ENCODE measurements around the gene SLC2A10. TPM values are rescaled to one million over a fixed set of nuclear protein-coding genes. Genes with fewer than 3 reads are reported as not detected.

Gene SLC2A10
- total RNA-seq, 1 donor from 2014 or later, result 1.9 TPM

DNA sequence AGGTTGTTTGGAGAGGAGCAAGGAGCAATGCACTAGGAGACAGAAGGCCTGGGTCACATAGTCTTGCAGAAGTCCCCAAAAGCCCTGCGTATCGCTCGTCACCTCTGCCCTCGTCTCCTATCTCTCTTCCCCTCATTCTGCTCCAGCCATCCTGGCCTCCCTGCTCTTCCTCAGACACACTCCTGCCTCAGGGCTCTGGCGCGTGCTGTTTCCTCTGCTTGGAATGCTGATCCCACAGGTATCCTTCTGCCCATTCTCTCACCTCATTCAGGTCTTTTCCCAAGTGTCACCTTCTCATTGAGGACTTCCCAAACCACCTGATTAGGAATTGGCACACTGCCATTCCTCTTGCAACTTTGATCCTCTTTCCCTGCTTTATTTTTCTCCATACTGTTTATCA, 9.0 kb upstream of the SLC2A10 start:
- ATAC-seq (no peak), DNase-seq (no peak)
- intact Hi-C loops (cut with micrococcal nuclease), result no loop called here

DNA sequence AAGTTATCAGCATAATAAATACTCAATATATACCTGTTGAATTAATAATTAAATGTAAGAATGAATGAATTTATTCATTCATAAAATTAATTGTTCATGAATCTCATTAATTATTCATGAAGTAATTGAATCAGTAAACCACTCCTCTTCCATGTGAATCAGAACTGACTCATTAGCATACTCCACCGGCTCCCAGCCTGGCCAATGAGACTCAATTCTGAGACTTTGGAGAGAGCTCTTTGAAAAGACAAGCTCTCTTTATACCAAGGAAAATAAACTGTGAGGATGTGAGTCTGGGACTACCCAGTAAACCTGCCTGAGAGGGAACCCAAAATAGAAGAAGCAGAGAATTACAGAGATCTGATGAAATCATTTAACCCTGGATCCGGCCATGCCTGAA, 8.4 kb upstream of the SLC2A10 start:
- intact Hi-C loops (cut with micrococcal nuclease), result no loop called here
- ATAC-seq (no peak), DNase-seq (no peak)

DNA sequence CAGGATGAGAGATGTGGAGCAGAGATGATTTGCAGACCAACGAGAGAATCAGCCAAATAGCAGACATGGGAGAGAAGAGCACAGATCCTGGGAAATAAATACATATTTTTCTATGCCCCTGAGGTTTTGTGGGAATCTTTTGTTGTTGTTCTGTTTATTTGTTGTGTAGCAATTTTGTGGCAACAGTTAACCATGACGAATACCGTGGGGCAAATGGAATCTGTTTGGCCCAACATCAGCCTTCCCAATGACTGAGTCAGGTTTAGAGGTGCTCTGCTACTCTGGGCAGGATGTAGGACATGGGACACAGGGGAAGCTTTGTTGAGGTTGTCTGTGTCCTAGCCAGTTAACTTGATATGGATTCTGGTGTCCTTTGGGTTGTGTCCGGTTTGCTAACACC, 7.9 kb upstream of the SLC2A10 start:
- intact Hi-C loops (cut with micrococcal nuclease), result no loop called here
- DNase-seq, result no peak
- ATAC-seq, result no peak

GRCh38 chr20:46701986-46702385, 7.5 kb upstream of the SLC2A10 start:
- intact Hi-C loops (cut with micrococcal nuclease), result no loop called here
- no peak for ATAC-seq
- no peak for DNase-seq

DNA sequence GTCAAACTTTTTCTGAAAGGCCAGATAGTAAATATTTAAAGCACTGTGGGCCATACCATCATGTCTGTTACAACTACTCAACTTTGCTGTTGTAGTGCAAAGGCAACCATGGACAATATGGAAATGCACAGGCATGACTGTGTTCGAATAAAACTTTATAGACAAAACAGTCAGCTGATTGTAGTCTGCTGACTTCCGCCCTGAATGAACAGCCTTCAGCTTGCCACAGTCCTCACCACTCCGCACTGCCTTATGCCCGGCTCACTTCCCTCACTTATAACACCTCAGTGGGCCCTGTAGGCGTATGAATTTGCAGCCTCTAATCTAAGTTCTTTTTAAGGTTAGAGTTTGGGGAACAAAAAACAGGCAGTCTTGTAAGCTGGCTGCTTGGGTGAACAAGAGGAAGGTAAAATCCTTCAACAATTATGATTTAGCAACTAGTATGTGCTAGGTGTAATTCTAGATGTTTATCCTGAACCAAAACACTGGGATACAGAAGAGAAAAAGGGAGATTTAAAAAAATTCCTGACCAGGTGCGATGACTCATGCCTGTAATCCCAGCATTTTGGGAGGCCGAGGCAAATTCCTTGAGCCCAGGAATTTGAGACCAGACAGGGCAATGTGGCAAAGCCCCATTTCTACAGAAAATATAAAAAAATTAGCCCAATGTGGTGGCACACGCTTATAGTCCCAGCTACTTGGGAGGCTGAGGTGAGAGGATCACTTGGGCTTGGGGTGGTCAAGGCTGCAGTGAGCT, 6.8 kb upstream of the SLC2A10 start:
- intact Hi-C loops (cut with micrococcal nuclease), result no loop called here
- no peak for DNase-seq
- ATAC-seq, result no peak

GRCh38 chr20:46703435-46703834, 6.0 kb upstream of the SLC2A10 start:
- intact Hi-C loops (cut with micrococcal nuclease), result no loop called here
- no peak for ATAC-seq
- no peak for DNase-seq

DNA sequence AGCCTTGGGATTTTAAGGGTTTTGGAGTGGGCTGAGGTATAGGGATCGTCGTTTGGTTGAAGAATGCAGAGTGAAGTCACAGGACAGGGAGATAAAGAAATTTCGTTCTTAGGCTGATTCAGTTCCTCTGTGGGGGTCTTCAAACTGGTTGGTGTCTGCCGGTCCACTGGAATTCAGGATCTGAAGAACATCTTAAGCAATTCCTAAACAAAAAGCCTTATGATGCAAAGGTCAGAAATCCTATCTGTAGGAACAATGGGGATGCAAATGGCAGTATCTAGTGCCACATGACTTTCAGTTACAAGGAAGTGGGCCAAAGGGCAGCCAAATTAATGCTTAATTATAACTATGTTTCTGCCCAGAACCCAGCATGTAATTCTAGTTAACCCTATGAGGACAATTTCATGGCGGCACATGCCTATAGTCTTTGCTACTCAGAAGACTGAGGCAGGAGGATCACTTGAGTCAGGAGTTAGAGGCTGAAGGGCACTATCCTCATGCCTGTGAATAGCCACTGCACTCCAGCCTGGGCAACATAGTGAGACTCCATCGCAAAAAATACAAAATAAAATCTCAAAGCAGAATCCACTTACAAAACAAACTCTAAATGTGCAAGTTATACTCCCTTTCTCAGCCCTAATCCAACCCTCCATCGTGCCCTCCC, 4.6 kb upstream of the SLC2A10 start:
- no peak for ATAC-seq
- intact Hi-C loops (cut with micrococcal nuclease), result no loop called here

DNA sequence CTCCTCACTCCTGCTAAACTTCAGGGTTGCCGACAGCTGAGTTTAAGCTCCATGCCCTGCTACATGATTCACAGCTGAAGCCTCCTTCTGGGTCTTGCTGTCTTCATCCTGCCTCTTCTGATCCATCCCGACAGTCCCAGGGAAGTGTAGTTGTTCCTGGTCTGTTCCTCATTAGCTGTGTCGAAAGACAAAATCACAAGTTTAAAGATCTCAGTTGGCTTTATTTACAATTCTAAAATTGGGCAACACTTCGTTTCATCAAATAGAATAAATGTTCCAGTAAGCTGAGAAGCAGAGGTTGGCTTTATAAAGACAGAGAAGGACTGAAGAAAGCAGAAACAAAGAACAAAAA, 4.1 kb upstream of the SLC2A10 start:
- intact Hi-C loops (cut with micrococcal nuclease), result no loop called here
- ATAC-seq (no peak), DNase-seq (no peak)

More for the DNA sequence above, 4.6 kb upstream of the SLC2A10 start:
- no peak for DNase-seq

- ATAC-seq, result no peak
- intact Hi-C loops (cut with micrococcal nuclease), result no loop called here
Observed at GRCh38 chr20:46706242-46706641, 3.2 kb upstream of the SLC2A10 start.

GRCh38 chr20:46708172-46708860, 1.1 kb upstream of the SLC2A10 start:
- no peak for DNase-seq
- intact Hi-C loops (cut with micrococcal nuclease), result no loop called here
- no peak for ATAC-seq

More at GRCh38 chr20:46706242-46706641, 3.2 kb upstream of the SLC2A10 start:
- DNase-seq, result no peak

DNA sequence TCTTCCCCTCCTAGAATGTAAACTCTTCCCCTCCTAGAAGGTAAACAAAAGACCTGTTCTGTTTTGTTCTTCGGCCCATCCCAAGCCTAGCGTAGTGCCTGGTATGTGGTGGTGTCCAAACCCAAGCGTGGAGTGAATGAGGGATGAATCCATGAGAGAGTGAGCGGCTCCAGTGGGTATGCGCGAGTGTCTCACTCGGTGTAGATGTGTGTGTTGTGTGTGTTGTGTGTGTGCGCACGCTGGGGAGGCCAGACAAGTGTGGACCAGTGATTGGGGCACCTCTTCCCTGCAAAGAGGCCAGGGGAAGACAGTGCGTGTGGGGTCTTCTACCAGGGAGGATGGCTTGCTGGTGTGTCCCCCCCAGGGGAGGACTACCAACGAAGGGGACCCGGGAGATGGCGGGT, 392 bp upstream of the SLC2A10 start:
- intact Hi-C loops (cut with micrococcal nuclease), result no loop called here
- DNase-seq (no peak), ATAC-seq (peak; percentile 15)

GRCh38 chr20:46710153-46710913, 884 bp downstream of the SLC2A10 start:
- DNase-seq (no peak), ATAC-seq (no peak)
- intact Hi-C loops (cut with micrococcal nuclease), result no loop called here

DNA sequence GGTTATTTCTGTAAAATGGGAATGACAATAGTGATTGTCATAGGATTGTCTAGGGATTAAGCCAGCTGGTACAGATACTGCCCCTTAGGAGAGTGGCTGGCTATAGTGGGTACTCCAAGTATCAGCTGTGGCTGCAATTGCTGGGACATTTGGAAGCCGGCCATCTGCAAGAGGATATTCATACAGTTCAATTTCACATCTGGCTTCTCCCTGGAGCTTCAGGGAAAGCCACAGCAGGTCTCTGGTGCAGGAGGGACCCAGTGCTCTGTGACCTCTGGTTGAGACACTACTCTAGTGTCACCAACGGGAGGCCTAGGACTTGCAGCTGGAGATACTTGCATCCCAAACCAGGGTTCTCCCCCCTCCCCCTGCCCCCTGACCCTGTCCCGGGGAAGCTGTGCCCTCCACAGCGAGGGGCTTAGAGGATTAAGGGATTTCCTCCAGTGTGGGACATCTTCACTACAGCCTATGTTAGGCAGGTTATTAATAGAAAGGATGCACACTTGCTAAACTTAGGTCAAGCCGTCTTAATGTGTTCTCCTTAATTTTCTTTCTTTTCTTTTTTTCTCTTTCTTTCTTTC, 2.7 kb downstream of the SLC2A10 start:
- intact Hi-C loops (cut with micrococcal nuclease), result no loop called here
- ATAC-seq (no peak), DNase-seq (no peak)

DNA sequence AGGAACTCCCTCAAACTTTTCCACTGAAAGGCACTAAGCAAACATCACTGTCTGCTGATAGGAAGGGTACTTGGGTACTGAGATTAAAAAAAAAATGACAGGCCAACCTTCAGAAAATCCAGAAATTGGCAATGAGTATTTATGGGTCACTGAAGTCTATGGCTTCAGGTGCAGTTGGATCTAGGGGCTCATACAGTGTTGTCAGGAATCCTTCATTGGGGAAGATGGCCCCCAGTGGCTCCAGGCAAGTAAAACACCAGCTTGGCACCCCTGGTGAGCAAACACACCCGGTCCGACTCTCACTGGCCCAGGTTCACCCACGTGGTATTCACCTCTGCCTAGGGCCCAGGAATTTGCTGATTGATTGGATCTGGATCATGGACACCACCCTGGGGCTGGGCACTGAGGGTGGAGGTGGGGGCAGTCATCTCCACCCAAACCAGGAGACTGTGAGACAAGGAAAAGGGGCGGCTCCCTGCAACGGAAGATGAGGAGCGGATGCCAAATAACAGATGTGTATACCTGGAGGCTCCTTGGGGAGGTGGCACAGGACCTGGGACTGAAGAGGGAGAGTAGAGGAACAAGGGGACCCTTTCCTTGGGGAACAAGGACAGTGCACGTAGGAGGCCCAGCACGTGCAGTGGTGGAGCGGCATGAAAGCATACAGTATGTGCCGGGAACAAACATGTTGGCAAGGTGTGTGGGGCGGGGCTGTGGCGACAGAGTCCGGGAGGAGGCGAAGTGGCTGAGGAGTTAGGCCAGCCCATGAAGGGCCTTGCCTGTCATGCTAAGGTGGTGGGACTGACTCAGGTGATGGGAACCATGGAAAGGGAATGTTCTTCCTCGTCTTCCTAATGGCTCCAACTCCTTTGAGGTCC, 4.7 kb downstream of the SLC2A10 start:
- ATAC-seq, result no peak
- intact Hi-C loops (cut with micrococcal nuclease), result no loop called here

GRCh38 chr20:46715292-46715756, 5.9 kb downstream of the SLC2A10 start:
- peak; percentile 41 for ATAC-seq
- no peak for DNase-seq
- intact Hi-C loops (cut with micrococcal nuclease), result no loop called here

More for the DNA sequence above, 4.7 kb downstream of the SLC2A10 start:
- no peak for DNase-seq

DNA sequence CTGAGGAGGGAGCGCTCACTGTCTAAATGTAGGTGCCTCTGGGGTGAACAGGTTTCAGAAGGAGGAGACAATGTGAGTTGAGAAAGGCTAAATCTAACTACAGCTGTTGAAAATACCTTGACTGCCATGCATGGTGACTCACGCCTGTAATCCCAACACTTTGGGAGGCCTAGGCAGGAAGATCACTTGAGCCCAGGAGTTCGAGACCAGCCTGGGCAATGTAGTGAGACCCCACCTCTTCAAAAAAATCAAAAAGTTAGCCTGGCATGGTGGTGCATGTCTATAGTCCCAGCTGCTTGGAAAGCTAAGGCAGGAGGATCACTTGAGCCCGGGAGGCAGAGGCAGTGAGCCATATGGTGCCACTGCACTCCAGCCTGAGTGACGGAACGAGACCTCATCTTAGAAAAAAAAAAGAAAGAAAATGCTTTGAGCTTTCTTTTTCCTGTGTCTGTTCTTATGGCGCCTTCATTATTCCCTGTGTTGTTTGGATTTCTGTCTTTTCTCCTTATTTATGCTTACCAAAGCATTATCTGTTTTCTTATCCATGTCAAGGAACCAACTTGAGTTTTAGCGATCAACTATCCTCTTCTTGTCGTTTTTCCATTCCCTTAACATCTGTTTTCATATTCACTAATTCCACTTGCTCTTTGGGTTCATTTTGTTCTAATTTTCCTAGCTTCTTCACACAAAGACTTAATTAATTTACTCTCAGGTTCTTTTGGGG, 8.5 kb downstream of the SLC2A10 start:
- no peak for ATAC-seq
- intact Hi-C loops (cut with micrococcal nuclease), result no loop called here
- no peak for DNase-seq

DNA sequence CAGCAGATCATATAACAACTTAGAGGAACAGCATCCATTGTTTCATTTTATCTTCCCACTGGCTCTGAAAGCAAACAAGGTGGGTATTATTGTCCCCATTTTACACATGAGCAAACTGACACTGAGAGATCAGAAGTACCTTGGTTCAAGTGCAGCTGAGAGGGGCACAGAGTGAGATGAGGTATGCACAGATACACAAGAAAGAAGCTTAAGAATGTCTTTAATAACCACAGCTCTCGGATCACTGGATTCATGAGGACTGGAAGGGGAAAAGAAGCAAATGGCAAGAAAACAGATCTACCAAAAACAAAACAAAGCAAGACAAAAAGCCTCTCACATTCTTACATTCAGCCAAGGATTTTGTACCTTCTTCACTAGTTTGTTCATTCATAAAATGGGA, 10.6 kb downstream of the SLC2A10 start:
- no peak for DNase-seq
- intact Hi-C loops (cut with micrococcal nuclease), result no loop called here
- ATAC-seq, result no peak
